Measurements from ENCODE around the gene CHMP3. TPM values are rescaled to one million over a fixed set of nuclear protein-coding genes. Genes with fewer than 3 reads are reported as not detected.

Gene CHMP3
- total and polyA plus RNA-seq, 2 of the 13 experiments (the other 11 are each of a cell fraction or from before 2014, with no cell fraction given), result 64.1 to 114 TPM

GRCh38 chr2:86562922-86563649 is at the start of gene CHMP3 (continued):
- TF ChIP-seq MXD1 (CRISPR knock-in tag; IDR thresholded peaks at IDR 0.05), result peak; percentile 87
- TF ChIP-seq KDM5B (CRISPR knock-in tag; IDR thresholded peaks at IDR 0.05; ENCODE audit: borderline replicate concordance), result peak; percentile 93
- TF ChIP-seq SP1 (IDR thresholded peaks at IDR 0.05), result no peak
- no peak; the same call in 1 of the 2 replicates for TF ChIP-seq SP1 (CRISPR knock-in tag; IDR thresholded peaks at IDR 0.05)
- peak; percentile 46; the same call in 1 of the 2 replicates for TF ChIP-seq TBX3 (IDR thresholded peaks at IDR 0.05; ENCODE audit: borderline replicate concordance)
- no peak for TF ChIP-seq BRF2 (CRISPR knock-in tag; IDR thresholded peaks at IDR 0.05)
- 0 out of 2 replicates have a peak, but pooled peaks have one; percentile 24 for TF ChIP-seq DNMT1 (CRISPR knock-in tag; IDR thresholded peaks at IDR 0.05)
- TF ChIP-seq ZNF460 (CRISPR knock-in tag; IDR thresholded peaks at IDR 0.05; ENCODE audit: borderline replicate concordance), result no peak
- TF ChIP-seq ZNF614 (CRISPR knock-in tag; IDR thresholded peaks at IDR 0.05; ENCODE audit: borderline replicate concordance), result no peak; the same call in 1 of the 2 replicates
- peak; percentile 96 for TF ChIP-seq DBP (CRISPR knock-in tag; IDR thresholded peaks at IDR 0.05; ENCODE audit: not compliant biosample characterization)
- TF ChIP-seq PCBP1 (IDR thresholded peaks at IDR 0.05; ENCODE audit: borderline replicate concordance, low read depth, low read length), result peak; percentile 98
- TF ChIP-seq ZNF124 (CRISPR knock-in tag; IDR thresholded peaks at IDR 0.05), result peak; percentile 78
- peak; percentile 76 for TF ChIP-seq THAP11 (CRISPR knock-in tag; IDR thresholded peaks at IDR 0.05)
- no peak for TF ChIP-seq MAFG (CRISPR knock-in tag; IDR thresholded peaks at IDR 0.05)
- TF ChIP-seq ZNF142 (CRISPR knock-in tag; IDR thresholded peaks at IDR 0.05), result 0 out of 2 replicates have a peak, but pooled peaks have one; percentile 4

Measured in HepG2 (cell line).